ENCODE measurements around the gene TMIE. TPM values are rescaled to one million over a fixed set of nuclear protein-coding genes. Genes with fewer than 3 reads are reported as not detected.

Gene TMIE
- total and polyA plus RNA-seq, 2 of the 13 experiments (the other 11 are each of a cell fraction or from before 2014, with no cell fraction given), result not detected

DNA sequence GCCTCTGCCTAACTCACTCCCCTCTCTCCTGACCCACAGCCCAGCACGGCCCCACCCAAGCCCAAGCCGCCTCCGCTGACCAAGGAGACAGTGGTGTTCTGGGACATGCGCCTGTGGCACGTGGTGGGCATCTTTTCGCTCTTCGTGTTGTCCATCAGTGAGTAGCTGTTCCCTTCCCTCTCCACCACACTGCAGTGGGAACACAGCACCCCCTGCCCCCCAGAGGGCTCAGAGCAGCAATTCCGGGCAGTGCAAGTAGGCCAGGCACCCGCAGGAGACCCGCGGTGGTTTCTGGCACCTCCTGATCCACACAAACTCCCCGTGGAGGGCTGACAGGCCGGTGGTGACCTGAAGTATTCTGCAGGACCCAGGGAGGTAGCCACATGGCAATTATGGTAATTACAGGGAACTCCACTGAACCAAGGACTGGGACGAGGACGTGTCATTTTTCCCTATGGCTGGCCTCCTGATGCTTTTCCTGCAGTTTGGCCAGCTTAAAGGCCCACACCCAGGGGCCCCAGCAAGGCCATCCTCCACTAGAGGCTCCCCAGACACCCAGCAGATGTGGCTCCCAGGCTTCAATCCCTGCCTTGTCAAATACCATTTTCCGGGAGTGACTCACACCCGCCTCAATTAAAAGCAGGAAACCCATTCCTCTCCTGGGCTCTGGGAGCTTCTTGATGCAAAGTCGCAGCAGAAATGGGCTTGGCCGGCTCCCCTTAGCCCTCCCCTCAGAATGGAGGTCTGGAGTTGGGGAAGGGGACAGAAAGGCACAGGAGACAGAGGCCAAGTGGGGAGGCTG, 4.8 kb downstream of the TMIE start:
- H2AFZ ChIP-seq (ENCODE audit: low read length), result no peak overlapping the region
- no peak overlapping the region for H3K4me3 ChIP-seq (replicated peaks in 1 of 3; ENCODE audit: insufficient read depth in 1 of 3, low read depth in 2 of 3, low read length in 3 of 3)
- TF ChIP-seq PITX1 (CRISPR knock-in tag; IDR thresholded peaks at IDR 0.05), result no peak
- no peak for TF ChIP-seq ADNP (CRISPR knock-in tag; IDR thresholded peaks at IDR 0.05)
- TF ChIP-seq ZNF337 (CRISPR knock-in tag; IDR thresholded peaks at IDR 0.05; ENCODE audit: borderline replicate concordance, low read depth), result no peak
- TF ChIP-seq MED1 (CRISPR knock-in tag; IDR thresholded peaks at IDR 0.05), result no peak
- TF ChIP-seq PPARG (CRISPR knock-in tag; conservative IDR thresholded peaks at IDR 0.05), result no peak
- TF ChIP-seq, protein P1, sequence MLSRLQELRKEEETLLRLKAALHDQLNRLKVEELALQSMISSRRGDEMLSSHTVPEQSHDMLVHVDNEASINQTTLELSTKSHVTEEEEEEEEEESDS (CRISPR knock-in tag; IDR thresholded peaks at IDR 0.05; ENCODE audit: borderline replicate concordance), result no peak
- TF ChIP-seq ZNF564 (CRISPR knock-in tag; IDR thresholded peaks at IDR 0.05), result no peak
- no peak for TF ChIP-seq ZNF232 (CRISPR knock-in tag; IDR thresholded peaks at IDR 0.05; ENCODE audit: borderline replicate concordance)
- TF ChIP-seq ZNF670 (CRISPR knock-in tag; IDR thresholded peaks at IDR 0.05; ENCODE audit: borderline replicate concordance), result no peak
- TF ChIP-seq ZNF10 (CRISPR knock-in tag; IDR thresholded peaks at IDR 0.05; ENCODE audit: borderline replicate concordance, low read depth), result no peak
- no peak for TF ChIP-seq ZNF781 (CRISPR knock-in tag; IDR thresholded peaks at IDR 0.05; ENCODE audit: borderline replicate concordance, not compliant biosample characterization)
- TF ChIP-seq, protein P2, sequence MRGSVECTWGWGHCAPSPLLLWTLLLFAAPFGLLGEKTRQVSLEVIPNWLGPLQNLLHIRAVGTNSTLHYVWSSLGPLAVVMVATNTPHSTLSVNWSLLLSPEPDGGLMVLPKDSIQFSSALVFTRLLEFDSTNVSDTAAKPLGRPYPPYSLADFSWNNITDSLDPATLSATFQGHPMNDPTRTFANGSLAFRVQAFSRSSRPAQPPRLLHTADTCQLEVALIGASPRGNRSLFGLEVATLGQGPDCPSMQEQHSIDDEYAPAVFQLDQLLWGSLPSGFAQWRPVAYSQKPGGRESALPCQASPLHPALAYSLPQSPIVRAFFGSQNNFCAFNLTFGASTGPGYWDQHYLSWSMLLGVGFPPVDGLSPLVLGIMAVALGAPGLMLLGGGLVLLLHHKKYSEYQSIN (CRISPR knock-in tag; IDR thresholded peaks at IDR 0.05; ENCODE audit: borderline replicate concordance), result no peak
- no peak for TF ChIP-seq POLR2G (IDR thresholded peaks at IDR 0.05; ENCODE audit: low read depth, low read length)
- no peak for TF ChIP-seq HOXA9 (CRISPR knock-in tag; IDR thresholded peaks at IDR 0.05; ENCODE audit: borderline replicate concordance)
- intact Hi-C loops (cut with micrococcal nuclease; ENCODE audit: unreplicated experiment) (loop anchor here (1.0 kb wide), 2 partner anchors 189 to 203 kb away; no protein-coding TSS in a partner anchor), in situ Hi-C loops (cut with HindIII; ENCODE audit: extremely low pct_ligation_motif_present, low pct_unique_long_range_greater_than_20kb) (no loop called here)
- H3K9ac ChIP-seq (ENCODE audit: insufficient read depth, low read depth, low read length), result no peak overlapping the region
- no TSS peak for BruUV-seq (replicated peaks)
- ChIA-PET POLR2A (no interaction called here), CTCF (ENCODE audit: low intra/inter-chr PET ratio, low total read pairs) (interaction anchor here (0.8 to 2.2 kb wide), 6 partner anchors 187 to 618 kb away, joined by 3 to 39 read pairs (median 4); no protein-coding TSS in a partner anchor)
- H3K4me1 ChIP-seq (ENCODE audit: insufficient read depth, low read length), result peaks cover 1% of the 10 kb centered on the region; the same call in 1 of the 2 replicates
- FAIRE-seq (no peak), ATAC-seq (no peak), DNase-seq (ENCODE audit: low spot score) (no peak)
- no peak overlapping the region for H3K4me2 ChIP-seq (ENCODE audit: low read depth, low read length)
- no peaks in the 10 kb centered on the region for H3K79me2 ChIP-seq (ENCODE audit: insufficient read depth, low read length)
- H3K36me3 ChIP-seq (replicated peaks in 1 of 2; ENCODE audit: control insufficient read depth in 1 of 2, insufficient read depth in 2 of 2, low read length in 2 of 2), result no peaks in the 10 kb centered on the region
- H4K20me1 ChIP-seq (ENCODE audit: insufficient read depth, low read length), result no peaks in the 10 kb centered on the region
- no peaks in the 10 kb centered on the region for H3K9me3 ChIP-seq (ENCODE audit: low read length)
- peaks cover 1 to 15% of the 10 kb centered on the region in 2 experiments; a peak in 3 of 5 replicates for H3K27me3 ChIP-seq (ENCODE audit: control insufficient read depth in 1 of 2, insufficient read depth in 2 of 2, low read length in 2 of 2)
- 42% methylated on average over 11 of the region's 19 CpGs for WGBS (ENCODE audit: low lambda C conversion rate)
- no peak overlapping the region for H3K27ac ChIP-seq (ENCODE audit: extremely low read length, insufficient read depth, low read length)
